Hypothalamus (tissue), 51 donors: Measurements from ENCODE around the gene LRPAP1.
"Not testable (repeated sequence)": the region's sequence is repeated elsewhere in the genome, so short reads cannot be mapped to it uniquely, and the experiment has no call there.

ENCODE experiments used
- DNase-seq, 51 donors: peaks; one replicate each; lab custom pipeline; 2025; lab: John Stamatoyannopoulos, UW

LRPAP1 gene, protein sequence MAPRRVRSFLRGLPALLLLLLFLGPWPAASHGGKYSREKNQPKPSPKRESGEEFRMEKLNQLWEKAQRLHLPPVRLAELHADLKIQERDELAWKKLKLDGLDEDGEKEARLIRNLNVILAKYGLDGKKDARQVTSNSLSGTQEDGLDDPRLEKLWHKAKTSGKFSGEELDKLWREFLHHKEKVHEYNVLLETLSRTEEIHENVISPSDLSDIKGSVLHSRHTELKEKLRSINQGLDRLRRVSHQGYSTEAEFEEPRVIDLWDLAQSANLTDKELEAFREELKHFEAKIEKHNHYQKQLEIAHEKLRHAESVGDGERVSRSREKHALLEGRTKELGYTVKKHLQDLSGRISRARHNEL

DNA sequence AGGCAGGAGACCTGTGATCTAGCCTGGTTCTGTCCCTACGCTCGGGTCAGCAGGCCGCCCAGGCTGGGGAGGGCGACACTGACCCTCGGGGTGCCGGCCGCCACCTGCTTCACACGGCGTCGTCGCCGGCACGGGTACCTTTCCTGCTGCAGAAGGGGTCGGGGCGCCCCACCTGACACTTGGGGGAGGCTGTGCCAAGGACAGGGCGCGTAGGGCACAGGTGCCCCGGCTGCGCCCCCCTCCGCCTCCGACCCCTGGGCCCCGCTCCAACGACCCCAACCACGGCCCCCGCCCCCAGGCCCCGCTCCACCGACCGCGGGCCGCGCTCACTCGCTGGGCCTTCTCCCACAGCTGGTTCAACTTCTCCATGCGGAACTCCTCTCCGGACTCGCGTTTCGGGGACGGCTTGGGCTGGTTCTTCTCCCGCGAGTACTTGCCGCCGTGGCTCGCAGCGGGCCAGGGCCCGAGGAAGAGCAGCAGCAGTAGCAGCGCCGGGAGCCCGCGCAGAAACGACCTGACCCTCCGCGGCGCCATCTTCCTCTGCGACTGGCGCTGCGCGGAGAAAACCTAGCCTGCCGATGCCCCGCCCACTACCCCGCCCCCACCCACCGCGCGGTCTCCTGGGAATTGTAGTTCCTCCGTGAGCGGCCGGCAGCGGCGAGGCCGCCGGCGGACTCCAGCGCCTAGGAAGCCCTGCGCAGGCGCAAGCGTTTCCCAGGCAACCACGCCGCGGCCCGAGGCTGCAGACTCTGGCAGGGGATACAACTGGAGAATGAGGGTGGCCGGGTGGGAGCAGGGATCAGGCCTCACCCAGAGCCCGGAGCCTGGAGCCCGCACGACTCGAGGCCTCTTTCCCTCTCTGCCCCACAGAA is at the start of gene LRPAP1:
LRPAP1 (minus strand) TSS at position 544 of the 872 bp plus-strand sequence; CDS start at position 534, 10 bp downstream.
- DNase-seq = peak; percentile 45 to 98 (median 91)

DNA sequence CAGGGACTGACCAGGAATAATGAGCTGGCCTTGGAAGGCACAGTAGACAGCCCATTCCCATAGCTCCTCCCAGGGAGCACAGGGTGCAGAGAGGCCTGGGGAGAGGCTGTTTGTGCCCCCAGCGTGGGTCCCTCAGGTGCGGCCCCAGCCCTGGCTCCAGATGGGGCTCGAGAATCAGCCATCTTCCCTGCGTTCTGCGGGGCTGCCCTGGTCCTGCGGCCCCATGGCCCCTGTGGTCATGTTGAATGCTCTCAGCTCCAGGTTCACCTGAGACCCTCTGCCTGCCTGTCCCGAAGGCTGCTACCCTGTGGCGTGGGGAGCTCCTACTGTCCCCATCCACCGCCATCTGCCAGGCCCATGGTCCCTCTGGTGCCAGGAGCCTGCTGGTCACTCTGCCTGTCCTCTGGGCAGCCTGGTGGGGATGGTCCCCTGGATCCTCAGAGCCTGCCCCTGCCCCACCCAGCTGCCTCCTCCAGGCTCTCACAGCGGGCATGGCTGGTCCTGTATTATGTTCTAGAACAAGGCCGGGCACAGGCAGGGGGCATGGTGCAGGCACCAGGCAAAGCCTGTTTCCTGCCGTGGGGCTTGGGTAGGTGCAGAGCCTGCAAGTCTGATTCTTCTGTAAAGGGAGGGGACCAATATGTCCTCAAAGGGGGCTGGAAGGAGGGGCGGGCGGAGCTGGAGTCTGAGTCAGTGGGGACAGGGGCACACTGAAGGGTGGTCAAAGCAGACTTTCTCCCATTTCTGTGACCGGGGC is 49.3 kb upstream of the LRPAP1 start:
- DNase-seq = not testable (repeated sequence)

DNA sequence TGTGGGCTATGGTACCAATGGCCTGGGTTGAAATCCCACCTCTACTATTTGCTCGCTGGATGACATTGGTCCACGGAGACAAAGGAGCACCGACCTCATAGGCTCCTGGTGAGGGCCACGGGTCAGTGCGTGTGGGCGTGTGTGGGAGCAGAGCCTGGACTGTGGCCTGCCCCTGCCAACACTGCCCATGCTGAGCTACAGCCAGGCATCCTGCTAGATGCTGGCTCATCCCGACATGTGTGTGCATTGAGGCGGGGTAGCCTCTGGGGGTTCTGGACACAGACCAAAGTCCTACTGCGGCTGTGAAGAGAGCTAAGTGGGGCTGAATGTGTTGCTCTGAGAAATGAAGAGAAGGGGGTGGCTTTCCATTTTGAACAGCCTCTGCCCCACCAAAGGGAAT is 48.6 kb upstream of the LRPAP1 start:
- not testable (repeated sequence) for DNase-seq

DNA sequence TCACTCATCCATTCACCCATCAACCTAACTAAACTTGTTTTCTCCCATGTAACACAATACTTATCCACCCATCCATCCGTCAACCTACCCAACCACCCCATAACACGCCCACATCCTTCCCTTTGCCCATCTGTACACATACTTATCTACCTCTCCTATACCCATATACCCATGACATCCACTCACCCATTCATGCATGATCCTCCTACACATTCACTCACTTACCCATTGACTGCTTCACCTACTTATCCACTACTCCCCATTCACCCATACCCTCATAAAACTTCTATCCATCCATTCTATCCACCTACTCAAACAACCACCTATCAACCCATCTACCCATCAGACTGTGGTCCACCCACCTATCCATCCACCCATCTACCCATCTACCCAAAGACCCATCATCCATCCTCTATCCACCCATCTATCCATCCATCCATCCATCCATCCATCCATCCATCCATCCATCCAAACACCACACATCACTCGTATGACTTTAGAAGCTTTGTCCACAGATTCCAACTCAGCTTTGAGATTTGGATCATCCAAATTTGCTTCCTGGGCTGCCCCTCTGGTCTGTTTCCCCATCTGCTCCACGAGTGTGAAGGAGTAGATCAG is 46.4 kb upstream of the LRPAP1 start:
- not testable (repeated sequence) for DNase-seq

DNA sequence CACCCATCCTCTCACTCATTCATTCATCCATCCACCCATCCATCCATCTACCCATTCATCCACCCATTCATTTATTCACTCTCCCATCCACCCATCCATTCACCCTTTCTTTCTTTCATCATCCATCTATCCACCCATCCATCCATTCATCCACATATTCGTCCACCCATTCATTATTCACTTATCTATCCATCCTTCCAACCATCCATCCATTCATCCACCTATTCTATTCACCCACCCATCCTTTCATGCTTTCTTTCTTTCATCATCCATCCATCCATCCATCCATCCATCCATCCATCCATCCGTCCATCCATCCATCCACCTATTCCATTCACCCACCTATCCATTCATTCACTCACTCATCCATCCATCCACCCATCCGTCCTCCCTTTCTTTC is 45.8 kb upstream of the LRPAP1 start:
- DNase-seq = not testable (repeated sequence)

DNA sequence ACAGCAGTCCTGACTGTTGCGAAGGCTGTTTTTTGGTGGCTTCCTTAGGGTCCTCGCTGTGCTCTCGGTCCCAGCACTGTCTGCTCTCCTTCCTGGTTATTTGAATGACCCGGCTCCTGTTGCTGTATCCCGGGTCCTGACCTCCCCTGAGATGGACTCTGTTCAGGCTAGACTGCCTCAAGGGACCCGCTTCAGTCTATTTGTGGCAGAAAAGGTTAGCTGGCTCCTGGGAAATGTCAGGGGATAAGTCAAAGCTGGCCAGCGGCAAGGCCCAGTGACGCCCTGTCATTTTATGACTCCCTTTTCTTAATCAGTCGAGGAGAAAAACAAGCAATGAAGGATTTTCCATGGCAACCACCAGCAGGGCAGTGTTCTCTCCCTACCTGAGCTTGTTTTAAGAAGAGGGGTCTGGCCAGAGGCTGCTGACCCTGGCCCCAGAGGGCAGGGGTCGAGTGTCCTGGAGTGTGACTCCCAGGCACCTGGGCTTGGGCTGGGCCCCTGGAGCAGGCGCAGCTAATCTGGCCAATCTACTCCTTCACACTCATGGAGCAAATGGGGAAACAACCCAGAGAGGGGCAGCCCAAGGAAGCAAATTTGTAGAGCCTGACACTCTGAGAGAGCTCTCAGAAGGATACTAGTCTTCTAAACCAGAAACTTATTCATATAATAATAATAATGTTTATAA is 45.1 kb upstream of the LRPAP1 start:
- DNase-seq = not testable (repeated sequence)

DNA sequence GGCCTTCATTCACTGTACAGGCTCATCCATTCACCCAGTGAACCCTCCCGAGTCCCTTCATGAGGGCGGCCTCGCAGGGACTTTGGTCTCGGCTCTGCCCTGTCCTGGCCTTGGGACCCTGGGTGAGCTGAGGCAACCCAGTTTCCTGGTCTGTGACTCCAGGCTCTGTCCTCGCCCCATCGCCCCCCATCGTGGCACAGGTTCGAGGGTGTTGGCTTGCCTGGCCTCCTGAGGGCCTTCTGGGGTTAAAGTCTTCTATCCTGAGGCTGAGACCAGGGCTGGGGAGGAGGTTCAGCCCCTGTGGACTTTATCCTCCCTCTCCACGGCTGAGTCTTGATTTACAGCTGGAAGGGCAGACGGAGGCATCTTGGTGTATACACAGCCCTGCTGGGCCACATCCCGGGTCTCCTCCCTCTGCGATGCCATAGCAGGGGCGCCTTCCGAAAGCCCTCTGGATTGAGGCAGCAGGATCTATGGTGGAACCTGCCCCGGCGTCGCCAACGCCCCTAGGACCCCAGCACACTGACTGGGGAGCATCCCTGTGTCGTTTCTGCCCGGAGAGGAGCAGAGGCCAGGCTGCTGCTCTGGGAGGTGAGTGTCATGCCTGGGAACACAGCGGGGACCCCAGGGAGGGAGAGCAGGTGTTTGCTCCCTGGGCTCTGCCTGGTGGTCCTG is 44.4 kb upstream of the LRPAP1 start:
- not testable (repeated sequence) for DNase-seq

DNA sequence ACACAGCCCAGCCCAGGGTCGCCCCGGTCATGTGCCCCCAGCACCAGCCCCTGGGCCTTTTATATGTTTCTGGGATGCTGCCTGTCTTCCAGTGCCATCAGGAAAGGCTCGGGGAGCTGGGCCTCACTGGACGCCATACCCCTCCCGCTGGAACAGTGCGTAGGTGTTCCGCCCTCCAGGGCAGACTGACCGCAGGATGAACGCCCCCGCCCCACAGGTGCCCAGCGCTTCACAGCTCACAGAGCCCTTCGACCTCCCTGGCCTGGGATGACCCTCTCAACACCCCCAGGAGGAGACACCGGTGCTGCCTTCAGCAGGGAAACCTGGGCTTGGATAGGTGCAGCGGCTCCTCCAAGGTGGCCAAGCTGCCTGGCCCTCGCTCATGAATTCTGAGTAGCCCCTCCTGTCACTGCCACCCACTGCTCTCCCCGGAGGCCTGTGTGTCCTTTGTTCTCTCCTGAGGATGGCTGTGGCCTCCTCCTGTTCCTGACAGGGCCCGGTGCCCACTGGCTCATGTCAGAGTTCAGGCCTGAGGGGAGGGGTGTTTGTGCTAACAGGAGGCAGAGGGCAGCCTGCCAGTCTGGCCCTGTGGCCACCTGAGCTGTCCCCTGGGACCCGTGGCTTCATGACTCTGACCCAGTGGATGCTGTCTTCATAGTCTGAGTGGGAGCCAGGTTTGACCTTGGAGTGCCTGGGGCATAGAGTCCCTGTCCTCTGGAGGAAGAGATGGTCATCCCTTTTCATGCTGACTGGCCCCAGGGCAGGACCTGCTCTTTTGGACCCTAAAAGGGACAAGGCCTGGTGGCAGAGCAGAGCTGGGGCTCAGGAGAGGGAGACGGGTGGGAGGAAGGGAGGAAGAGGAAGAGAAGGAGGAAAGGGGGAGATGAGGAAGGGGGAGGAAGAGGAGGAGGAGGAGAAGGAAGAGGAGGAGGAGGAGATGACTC is 43.5 kb upstream of the LRPAP1 start:
- DNase-seq = not testable (repeated sequence)

DNA sequence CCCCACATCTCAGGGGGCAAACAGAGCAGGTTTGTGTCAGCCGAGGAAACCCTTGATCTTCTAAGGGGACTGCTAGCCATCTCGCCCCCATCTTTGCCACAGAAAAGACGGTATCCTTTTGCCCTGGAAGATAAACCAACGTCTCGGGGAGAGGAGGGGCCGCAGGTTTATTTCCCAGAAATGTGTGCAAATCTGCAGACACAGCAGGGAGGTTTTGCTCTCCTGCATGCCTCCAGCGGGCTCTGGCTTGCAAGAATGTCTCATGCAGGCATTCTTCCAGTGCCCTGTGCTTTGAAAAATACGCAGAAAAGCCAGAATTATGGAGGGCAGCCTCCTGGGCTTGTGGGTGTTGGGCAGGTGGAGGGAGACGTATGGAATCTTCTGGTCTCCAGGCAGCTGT is 42.6 kb upstream of the LRPAP1 start:
- DNase-seq = not testable (repeated sequence)

DNA sequence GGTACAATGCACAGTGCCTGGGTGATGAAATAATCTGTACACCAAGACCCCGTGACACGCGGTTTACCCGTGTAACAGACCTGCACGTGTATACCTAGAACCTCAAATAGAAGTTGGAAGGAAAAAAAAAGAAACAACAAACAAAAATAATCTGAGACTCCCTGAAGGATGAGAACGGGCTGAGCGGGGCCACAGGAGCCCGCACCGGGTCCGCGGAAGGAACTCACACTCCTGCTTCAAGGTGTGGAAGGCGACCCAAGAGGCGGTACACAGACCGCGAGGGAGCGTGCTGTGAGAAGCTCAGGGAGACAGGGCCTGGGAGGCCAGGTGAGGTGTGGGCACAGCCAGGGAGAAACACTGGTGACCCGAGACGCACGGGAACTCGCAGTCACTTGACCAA is 42.1 kb upstream of the LRPAP1 start:
- not testable (repeated sequence) for DNase-seq

DNA sequence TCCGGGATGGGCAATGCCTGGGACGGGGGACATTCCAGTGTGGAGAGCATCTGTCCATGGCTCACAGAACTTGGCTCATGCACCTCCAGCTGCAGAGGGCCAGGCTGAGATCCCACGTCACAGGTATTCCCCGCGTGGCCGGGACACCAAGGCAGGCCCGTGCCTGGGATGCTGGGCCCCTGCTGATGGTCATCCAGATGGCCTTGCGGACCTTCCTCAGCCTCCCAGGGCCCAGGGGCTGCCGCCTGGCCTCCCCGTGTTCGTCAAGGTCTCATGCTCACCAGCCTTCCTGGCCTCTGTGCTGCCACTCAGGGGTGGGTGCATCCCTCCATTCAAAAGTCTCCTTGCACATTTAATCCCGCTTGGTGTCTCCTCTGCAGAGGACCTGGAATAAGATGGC is 40.9 kb upstream of the LRPAP1 start:
- DNase-seq = no peak

DNA sequence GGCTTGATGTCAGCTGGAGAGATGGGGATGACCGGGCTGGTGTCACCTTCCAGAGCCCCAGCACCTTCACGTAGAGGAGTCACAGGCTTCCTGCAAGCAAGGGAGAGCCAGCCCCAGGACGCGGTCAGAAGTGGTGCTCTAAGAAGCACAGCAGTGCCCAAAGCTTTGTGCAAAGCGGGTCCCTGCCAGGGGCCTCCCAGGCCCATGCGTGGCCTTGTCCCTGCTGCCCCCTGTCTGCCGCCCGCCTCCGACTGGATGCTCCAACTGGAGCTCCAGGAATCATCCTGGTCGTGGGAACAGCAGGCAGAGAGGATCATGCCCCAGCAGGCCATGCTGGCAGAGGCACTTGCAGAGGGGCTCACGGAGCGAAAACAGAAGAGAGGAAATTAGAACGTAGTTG is 40.1 kb upstream of the LRPAP1 start:
- DNase-seq = no peak

DNA sequence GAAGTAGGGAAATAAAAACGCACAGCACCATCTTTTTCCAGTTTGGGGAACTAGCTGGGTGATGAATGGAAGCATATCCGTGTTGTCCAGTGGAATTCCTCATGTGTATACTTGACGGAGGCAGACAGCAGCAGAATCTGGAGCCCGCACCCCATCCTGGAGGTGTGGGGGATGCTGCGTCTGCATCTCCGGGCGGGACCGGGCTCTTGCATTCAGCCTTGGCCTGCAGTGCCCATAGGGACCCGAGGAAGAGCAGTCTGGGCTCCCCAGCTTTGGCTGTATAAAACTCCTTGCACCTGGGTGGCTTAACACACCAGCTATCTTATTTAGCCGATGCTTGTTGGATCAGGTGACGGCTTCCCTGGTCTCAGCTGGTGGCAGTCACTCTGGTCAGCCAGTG is 39.7 kb upstream of the LRPAP1 start:
- DNase-seq = no peak

DNA sequence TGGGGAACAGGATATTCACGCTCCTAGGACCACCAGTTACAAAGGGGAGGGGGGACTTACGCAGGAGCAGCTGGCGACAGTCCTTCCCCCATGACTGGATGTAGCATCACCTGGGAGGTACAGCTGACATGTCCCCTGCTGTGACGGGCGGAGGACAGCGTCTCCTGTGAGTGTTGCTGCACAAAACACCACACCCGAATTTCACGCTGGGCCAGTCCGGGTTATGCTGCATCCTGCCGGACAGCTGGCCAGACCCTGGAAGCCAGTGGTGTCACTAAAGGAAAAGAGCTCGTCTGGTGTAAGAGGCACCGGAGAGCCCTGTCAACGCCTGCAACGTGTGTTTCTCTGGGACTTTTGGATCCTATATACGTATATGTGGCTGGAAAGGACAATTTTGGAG is 38.7 kb upstream of the LRPAP1 start:
- DNase-seq = not testable (repeated sequence)

DNA sequence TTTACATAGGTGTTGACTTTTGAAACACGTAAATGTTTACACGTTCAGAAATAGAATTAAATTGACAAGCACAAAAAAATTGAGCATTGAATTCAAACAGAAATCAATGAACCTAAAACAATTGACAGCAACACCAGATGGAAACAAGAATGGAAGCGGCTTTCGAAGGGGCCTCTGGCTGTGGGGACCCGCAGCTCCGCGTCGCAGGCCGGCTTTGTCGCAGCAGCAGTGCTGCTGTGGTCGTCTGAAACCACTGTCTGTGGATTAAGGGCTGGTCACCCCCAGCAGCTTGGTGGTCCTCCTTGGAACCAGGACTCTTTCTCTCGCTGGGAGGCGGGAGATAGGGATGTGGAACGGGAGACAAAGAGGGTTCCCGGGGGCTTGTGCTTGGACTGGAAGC is 37.4 kb upstream of the LRPAP1 start:
- DNase-seq = not testable (repeated sequence)

DNA sequence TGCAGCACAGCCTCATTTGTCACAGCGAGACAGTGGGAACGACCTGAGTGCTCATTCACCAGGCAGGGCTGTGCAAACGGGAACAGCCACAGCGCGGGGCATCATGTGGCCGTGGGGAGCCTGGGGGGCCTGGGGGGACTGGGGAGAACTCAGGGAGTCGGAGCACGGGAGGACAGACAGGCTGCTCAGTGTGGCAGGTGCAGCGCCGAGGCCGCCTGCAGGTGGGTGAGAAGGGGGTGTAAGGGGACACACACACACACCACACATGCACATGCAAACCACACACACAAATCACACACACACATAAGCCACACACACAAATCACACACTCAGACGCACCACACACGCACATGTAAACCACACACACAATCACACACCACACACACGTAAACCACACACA is 34.5 kb upstream of the LRPAP1 start:
- DNase-seq = not testable (repeated sequence)

DNA sequence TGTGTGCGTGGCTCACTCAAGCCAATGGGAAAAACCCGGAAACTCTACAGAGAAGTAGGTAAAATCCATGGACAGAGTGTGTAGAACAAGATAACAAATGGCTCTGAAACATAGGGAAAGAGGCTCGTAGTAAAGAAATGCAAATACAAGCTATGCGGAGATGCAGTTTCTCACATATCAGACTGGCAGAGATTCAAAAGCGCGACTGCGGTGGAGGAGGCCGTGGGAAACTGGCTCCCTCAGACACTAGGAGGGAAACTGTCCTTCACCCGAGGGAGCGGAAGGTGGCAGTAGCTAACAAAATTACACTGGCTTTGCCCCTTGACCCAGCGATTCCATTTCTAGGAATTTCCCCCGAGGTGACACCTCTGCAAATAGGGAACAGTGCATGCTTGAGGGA is 34.1 kb upstream of the LRPAP1 start:
- not testable (repeated sequence) for DNase-seq

DNA sequence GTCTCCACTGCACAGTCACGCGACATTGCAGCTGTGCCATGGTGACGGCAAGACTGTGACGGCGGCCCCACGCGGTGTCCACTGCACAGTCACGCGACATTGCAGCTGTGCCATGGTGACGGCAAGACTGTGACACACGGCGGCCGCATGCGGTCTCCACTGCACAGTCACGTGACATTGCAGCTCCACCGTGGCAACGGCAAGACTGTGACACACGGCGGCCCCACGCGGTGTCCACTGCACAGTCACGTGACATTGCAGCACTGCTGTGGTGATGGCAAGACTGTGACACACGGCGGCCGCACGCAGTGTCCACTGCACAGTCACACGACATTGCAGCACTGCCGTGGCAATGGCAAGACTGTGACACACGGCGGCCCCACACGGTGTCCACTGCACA is 32.7 kb upstream of the LRPAP1 start:
- DNase-seq = not testable (repeated sequence)
